ENCODE results near the gene CAMKK2. TPM values are rescaled to one million over a fixed set of nuclear protein-coding genes. Genes with fewer than 3 reads are reported as not detected.

The CAMKK2 gene
- total RNA-seq, 2 experiments from 2014 or later = 32.2 to 32.7 TPM

DNA sequence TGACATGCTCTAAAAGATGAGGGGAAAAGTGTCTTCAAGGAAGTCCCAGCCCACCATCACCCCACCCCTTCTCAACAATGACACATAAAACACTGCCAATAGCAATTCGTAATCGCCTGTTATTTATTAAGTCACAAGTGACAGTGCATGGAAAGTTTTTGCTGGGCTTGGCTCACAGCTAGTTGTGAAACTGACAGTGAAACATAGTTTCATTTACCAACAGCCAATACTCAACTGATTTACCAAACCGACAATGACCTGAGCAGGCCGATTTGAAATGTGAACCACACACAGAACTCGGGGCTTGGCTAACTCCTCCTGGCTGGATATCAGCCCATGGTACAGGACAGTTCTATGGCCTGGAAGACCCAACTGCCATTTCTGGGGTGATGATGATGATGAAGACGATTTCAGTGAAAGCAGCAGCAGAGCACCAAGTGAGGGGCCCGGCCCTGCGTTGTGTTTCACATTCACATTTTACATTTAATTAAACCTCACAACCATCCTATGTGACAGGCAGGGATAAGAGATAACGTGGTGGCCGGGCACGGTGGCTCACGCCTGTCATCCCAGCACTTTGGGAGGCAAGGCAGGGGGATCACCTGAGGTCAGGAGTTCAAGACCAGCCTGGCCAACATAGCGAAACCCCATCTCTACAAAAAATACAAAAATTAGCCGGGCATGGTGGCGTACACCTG, 42.7 kb downstream of the CAMKK2 start:
- Mint-ChIP-seq H3K27me3 (ENCODE audit: low read depth) (no peaks in the 10 kb centered on the region), H3K4me1 (ENCODE audit: low read depth) (no peaks in the 10 kb centered on the region), H3K36me3 (ENCODE audit: low read depth) (peaks cover 53% of the 10 kb centered on the region), H3K9me3 (ENCODE audit: insufficient read depth) (no peaks in the 10 kb centered on the region), H3K27ac (no peak overlapping the region), H3K4me3 (no peak overlapping the region)
- CTCF ChIA-PET = no interaction called here
- no peak for ATAC-seq
- DNase-seq = no peak
- POLR2A ChIA-PET = no interaction called here

DNA sequence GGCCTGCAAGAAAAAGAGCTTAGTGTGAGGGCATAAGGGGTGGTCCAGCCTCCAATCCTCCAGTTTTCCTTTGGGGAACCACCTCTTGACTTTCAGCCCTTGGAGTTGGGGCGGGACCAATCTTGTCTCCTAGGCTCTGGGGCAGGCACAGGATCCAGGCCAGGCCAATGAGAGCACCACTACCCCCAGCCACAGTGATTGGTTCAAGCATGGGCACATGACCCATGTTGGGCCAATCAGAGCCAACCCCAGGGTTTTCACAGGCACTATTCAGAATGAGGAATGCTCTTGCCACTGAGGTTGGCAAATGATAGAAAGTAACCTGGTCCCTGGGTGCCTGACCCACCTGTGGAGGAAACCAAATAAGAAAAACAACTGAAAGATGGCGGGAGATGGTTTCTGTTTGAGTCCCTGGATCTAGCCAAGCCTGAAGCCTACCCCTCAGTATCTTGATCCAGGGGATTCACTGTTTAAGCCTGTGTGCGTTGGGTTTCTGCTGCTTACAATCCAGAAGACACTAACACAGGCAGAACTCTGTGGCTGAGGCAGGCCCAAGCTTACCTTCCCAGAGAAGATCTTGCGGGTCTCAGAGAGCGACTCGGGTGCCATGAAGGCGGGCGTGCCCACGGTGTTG, 43.7 kb downstream of the CAMKK2 start:
- POLR2A ChIA-PET = interaction anchor here (0.7 kb wide), 1 partner anchor 75 kb away, joined by 3 read pairs; no protein-coding TSS in a partner anchor
- H3K9me3 Mint-ChIP-seq (ENCODE audit: insufficient read depth) = no peaks in the 10 kb centered on the region
- no peak overlapping the region for H3K27ac Mint-ChIP-seq
- no peaks in the 10 kb centered on the region for H3K27me3 Mint-ChIP-seq (ENCODE audit: low read depth)
- no peak overlapping the region for H3K4me3 Mint-ChIP-seq
- CTCF ChIA-PET = no interaction called here
- peaks cover 50% of the 10 kb centered on the region for H3K36me3 Mint-ChIP-seq (ENCODE audit: low read depth)
- H3K4me1 Mint-ChIP-seq (ENCODE audit: low read depth) = no peaks in the 10 kb centered on the region
- no peak for DNase-seq
- ATAC-seq = no peak

DNA sequence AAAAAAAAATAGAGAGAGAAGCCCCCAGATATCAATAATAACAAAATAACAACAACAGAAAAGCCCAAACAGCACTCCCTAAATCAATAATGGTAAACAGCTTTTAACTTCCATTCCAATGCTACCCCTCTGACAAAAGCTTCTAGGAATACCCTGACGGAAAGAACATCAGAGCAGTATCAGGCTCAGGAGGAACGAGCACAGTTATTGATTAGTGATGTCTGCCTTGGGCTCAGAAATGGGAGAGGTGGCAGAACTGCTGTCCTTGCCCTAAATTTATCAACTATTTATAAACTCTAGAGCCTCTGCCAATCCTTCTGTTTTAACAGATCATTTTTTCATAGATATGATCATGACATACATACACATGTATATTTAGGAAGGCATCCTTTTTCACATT, 44.7 kb downstream of the CAMKK2 start:
- Mint-ChIP-seq H3K4me3 (no peak overlapping the region), H3K27ac (no peak overlapping the region), H3K36me3 (ENCODE audit: low read depth) (peaks cover 49% of the 10 kb centered on the region), H3K9me3 (ENCODE audit: insufficient read depth) (no peaks in the 10 kb centered on the region), H3K4me1 (ENCODE audit: low read depth) (no peaks in the 10 kb centered on the region), H3K27me3 (ENCODE audit: low read depth) (no peaks in the 10 kb centered on the region)
- CTCF ChIA-PET = interaction anchor here (1.2 to 1.4 kb wide), 2 partner anchors 21 to 192 kb away, joined by 3 to 4 read pairs; no protein-coding TSS in a partner anchor
- DNase-seq (no peak), ATAC-seq (no peak)
- POLR2A ChIA-PET = interaction anchor here (0.6 to 1.6 kb wide), 3 partner anchors 12 to 171 kb away, joined by 3 to 7 read pairs (median 4); no protein-coding TSS in a partner anchor

DNA sequence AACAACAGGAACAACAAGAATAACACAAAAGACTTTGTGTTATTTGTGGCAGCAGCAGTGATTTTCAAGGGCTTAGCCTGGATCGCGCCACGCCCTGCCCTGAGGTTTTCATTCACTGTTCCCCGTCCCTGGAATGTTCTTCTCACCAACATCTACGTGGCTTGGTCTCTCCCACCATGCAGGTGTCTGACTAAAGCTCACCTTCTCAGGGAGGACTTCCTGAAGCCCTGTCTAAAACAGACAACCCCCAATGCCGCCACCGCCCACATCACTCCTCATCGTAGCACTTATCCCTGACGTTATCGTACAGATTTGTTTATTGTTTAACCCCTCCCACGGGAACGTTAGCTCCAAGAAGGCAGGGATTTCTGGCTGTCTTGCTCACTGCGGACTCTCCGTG, 46.1 kb downstream of the CAMKK2 start:
- no peaks in the 10 kb centered on the region for H3K4me1 Mint-ChIP-seq (ENCODE audit: low read depth)
- H3K36me3 Mint-ChIP-seq (ENCODE audit: low read depth) = peaks cover 40% of the 10 kb centered on the region
- no peak overlapping the region for H3K27ac Mint-ChIP-seq
- ChIA-PET POLR2A (interaction anchor here (1.6 kb wide), 1 partner anchor 11 kb away, joined by 7 read pairs; no protein-coding TSS in a partner anchor), CTCF (no interaction called here)
- H3K9me3 Mint-ChIP-seq (ENCODE audit: insufficient read depth) = no peaks in the 10 kb centered on the region
- no peak overlapping the region for H3K4me3 Mint-ChIP-seq
- ATAC-seq = no peak
- no peak for DNase-seq
- no peaks in the 10 kb centered on the region for H3K27me3 Mint-ChIP-seq (ENCODE audit: low read depth)

DNA sequence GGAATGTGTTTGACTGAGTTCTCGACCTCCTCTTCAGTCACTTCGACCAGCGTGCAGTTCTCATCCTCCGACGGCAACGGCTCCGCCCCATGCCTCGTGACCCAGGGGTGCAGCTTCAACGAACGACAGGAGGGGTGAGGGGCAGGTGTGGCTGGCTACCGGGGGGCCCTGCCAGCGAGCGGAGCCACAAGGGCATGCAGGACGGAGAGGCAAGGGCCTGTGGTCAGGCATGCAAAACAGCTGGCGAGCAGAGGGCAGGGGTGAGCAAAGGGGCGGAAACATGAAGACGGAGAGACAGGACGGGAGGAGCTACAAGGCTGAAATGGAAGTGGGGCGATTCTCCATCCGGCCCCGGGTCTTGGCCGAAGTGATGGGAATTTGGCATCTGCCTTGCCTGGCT, 47.9 kb downstream of the CAMKK2 start:
- ChIA-PET CTCF (no interaction called here), POLR2A (interaction anchor here (1.3 kb wide), 2 partner anchors 8 to 9 kb away, joined by 3 to 5 read pairs; no protein-coding TSS in a partner anchor)
- no peak for DNase-seq
- Mint-ChIP-seq H3K36me3 (ENCODE audit: low read depth) (peaks cover 28% of the 10 kb centered on the region), H3K27me3 (ENCODE audit: low read depth) (no peaks in the 10 kb centered on the region), H3K27ac (no peak overlapping the region), H3K4me1 (ENCODE audit: low read depth) (no peaks in the 10 kb centered on the region), H3K9me3 (ENCODE audit: insufficient read depth) (no peaks in the 10 kb centered on the region), H3K4me3 (no peak overlapping the region)
- ATAC-seq = no peak

DNA sequence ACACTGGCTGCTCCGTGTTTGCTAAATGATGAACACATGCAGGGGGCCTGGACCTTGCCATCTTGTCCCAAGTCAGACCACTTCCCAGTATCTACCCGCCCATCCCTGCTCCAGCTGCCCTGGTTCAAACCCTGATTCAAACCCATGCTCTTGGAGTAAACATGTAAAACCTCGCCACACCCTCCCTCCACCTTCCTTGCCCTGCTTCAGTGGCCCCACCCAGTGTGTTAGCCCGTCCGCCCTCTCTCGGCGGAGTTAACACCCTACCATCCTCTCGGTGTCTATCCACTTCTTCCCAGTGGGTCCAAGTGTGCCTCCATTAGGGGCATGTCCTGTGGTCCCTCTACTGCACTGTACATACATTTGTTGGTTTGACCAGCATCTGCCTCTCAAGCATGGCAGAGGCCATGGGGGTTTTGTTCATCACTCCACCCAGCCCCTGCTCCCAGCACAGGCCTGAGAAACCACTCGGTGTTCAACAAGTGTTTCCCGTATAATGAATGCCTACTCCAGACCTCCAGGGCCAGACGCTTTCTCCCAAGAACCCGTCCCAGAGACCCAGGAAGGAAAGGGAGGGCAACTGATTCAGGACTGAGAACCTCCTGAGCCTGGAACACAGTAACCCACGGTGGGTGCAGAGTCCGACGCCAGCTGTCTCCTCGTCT, 49.5 kb downstream of the CAMKK2 start:
- ATAC-seq (no peak), DNase-seq (no peak)
- H3K4me3 Mint-ChIP-seq = no peak overlapping the region
- CTCF ChIA-PET = no interaction called here
- no peaks in the 10 kb centered on the region for H3K9me3 Mint-ChIP-seq (ENCODE audit: insufficient read depth)
- no peaks in the 10 kb centered on the region for H3K27me3 Mint-ChIP-seq (ENCODE audit: low read depth)
- H3K27ac Mint-ChIP-seq = peak overlapping the region; percentile 6
- no peaks in the 10 kb centered on the region for H3K4me1 Mint-ChIP-seq (ENCODE audit: low read depth)
- peaks cover 21% of the 10 kb centered on the region for H3K36me3 Mint-ChIP-seq (ENCODE audit: low read depth)
- POLR2A ChIA-PET = interaction anchor here (1.3 kb wide), 1 partner anchor 8 kb away, joined by 5 read pairs; no protein-coding TSS in a partner anchor

DNA sequence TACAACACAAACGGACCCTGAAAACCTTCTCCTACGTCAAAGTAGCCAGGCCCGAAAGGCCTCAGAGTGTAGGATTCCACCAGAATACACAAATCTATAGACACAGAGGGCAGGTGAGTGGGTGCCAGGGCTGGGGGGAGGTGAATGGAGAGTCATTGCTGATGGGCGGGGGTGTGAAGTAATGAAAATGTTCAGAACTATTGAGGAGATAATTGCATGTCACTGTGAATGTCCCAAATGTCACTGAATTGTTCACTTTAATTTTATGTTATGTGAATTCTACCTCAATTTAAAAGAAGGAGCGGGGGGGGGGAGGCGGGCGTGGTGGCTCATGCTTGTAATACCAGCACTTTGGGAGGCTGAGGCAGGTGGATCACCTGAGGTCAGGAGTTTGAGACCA, 50.6 kb downstream of the CAMKK2 start:
- peaks cover 10% of the 10 kb centered on the region for H3K4me1 Mint-ChIP-seq (ENCODE audit: low read depth)
- ChIA-PET POLR2A (no interaction called here), CTCF (no interaction called here)
- H3K36me3 Mint-ChIP-seq (ENCODE audit: low read depth) = peaks cover 22% of the 10 kb centered on the region
- H3K27me3 Mint-ChIP-seq (ENCODE audit: low read depth) = no peaks in the 10 kb centered on the region
- no peak for ATAC-seq
- no peak overlapping the region for H3K4me3 Mint-ChIP-seq
- no peak for DNase-seq
- H3K9me3 Mint-ChIP-seq (ENCODE audit: insufficient read depth) = no peaks in the 10 kb centered on the region
- no peak overlapping the region for H3K27ac Mint-ChIP-seq

DNA sequence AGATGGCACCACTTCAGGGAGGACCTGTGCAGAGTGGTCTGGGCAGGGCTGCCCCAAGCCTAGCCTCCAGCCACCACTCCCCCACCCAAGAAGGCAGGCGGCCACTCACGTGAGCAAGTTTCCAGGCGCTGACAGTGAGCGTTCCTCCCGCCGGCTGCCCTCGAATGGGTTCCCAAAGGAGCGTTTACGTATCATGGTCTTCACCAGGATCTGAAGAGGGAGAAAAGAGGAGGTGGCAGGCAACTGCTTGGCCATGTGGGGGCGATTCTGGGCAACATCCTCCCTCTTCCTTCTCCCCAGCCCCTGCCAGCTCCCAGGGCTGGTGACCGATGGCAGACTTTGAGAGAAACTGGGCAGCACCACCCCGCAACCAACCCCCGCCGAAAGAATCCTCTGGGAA, 51.5 kb downstream of the CAMKK2 start:
- no peak overlapping the region for H3K27ac Mint-ChIP-seq
- DNase-seq (no peak), ATAC-seq (no peak)
- peaks cover 19% of the 10 kb centered on the region for H3K4me1 Mint-ChIP-seq (ENCODE audit: low read depth)
- POLR2A ChIA-PET = no interaction called here
- CTCF ChIA-PET = no interaction called here
- no peak overlapping the region for H3K4me3 Mint-ChIP-seq
- peaks cover 29% of the 10 kb centered on the region for H3K36me3 Mint-ChIP-seq (ENCODE audit: low read depth)
- H3K27me3 Mint-ChIP-seq (ENCODE audit: low read depth) = no peaks in the 10 kb centered on the region
- H3K9me3 Mint-ChIP-seq (ENCODE audit: insufficient read depth) = no peaks in the 10 kb centered on the region

DNA sequence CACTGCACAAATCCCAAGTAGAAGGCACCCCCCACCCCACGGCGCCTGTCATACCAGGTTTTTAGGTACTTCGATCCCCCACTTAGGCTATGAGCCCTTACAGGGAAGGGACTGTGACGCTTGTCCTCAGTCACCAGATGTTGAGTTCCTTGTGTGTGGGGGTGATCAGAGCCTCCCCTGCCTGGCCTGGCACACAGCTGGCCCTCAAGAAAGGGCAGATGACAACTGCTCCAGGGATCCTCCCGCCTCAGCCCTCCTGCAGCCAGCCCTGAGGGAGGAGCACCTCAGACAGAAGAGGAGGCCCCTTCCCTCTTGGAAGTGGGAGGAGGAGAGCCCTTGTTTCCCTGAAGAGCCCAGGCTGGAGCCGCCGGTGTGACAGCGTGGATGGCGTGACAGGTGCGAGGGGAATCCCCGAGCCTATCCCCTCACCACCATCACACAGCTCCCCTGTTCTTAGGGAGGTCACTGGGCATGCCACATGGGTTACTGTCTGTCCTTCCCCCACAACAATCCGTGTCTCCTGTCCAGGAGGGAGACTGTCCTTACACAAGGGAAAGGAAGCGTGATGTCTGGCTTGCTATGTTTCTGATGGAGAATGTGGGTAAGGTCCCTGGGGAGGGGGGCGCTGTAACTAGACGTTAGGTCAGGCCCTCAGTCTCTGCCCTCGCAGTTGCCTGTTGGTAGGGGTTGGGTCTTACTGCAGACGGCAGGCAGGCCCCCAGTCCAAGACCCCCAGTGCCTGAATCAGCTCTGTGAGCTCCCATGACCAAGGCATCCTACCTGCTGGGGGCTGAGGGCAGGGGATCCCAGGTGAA, 55.1 kb downstream of the CAMKK2 start:
- H3K9me3 Mint-ChIP-seq (ENCODE audit: insufficient read depth) = no peaks in the 10 kb centered on the region
- H3K4me3 Mint-ChIP-seq = peak overlapping the region; percentile 68
- H3K27ac Mint-ChIP-seq = peak overlapping the region; percentile 96
- ChIA-PET POLR2A (interaction anchor here (1.2 to 1.7 kb wide), 2 partner anchors 17 to 96 kb away, joined by 4 to 8 read pairs; no protein-coding TSS in a partner anchor), CTCF (interaction anchor here (3.2 kb wide), 1 partner anchor 11 kb away, joined by 45 read pairs; no protein-coding TSS in a partner anchor)
- H3K36me3 Mint-ChIP-seq (ENCODE audit: low read depth) = peaks cover 45% of the 10 kb centered on the region
- no peaks in the 10 kb centered on the region for H3K27me3 Mint-ChIP-seq (ENCODE audit: low read depth)
- ATAC-seq (no peak), DNase-seq (no peak)
- H3K4me1 Mint-ChIP-seq (ENCODE audit: low read depth) = peaks cover 44% of the 10 kb centered on the region

DNA sequence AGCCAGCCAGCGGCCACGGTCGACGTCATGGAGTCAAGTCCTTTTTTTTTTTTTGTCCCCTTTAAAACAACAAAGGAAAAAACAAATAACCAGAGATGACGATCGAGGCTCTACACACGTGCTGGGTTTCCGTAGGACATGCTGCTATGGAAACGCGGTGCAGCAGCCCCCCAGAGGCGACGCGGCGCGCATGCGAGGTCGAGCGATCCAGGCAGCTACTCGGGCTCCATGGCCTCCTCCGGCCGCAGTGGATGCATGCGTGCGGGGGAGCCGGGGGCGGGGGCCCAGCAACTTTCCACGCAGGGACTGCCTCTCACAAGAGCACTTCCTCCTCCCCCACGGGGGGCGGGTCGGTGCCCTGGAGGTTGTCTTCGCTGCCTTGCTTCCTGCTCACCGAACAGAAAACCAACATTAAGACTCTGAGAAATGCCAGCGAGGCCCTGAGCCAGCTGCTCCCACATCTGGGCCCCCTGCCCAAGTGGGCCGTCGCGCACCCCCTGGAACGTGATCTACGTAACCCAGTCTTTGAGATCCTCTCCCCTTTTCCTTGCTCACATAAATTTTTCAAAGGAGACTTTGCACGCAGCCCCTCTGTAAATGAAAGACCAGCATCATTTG, 55.9 kb downstream of the CAMKK2 start:
- peak; percentile 90 for ATAC-seq
- ChIA-PET POLR2A (interaction anchor here (0.8 to 2.1 kb wide), 4 partner anchors 9 to 95 kb away, joined by 3 to 8 read pairs (median 6); no protein-coding TSS in a partner anchor), CTCF (interaction anchor here (1.4 to 3.2 kb wide), 4 partner anchors 11 to 181 kb away, joined by 3 to 45 read pairs (median 14); no protein-coding TSS in a partner anchor)
- Mint-ChIP-seq H3K36me3 (ENCODE audit: low read depth) (peaks cover 51% of the 10 kb centered on the region), H3K27ac (peak overlapping the region; percentile 96), H3K27me3 (ENCODE audit: low read depth) (no peaks in the 10 kb centered on the region), H3K9me3 (ENCODE audit: insufficient read depth) (no peaks in the 10 kb centered on the region), H3K4me3 (peak overlapping the region; percentile 68), H3K4me1 (ENCODE audit: low read depth) (peaks cover 44% of the 10 kb centered on the region)
- peak; percentile 89 for DNase-seq

DNA sequence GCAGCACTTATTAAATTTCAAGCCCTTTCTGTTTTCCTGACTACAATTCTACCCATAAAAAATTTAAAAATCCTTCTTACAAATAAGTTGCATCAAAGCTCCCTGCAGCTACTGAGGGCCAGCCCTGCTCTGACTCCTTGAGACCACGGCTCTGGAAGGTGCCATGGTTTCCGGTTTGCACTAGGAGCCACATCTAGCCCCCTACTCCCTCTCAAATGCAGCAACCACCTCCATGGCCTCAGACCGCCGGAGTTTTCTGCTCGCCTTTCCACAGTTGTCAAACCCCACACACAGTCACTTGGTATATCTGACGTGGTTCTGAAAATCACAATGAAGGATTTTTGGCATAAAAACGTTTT, 56.5 kb downstream of the CAMKK2 start:
- ChIA-PET CTCF (interaction anchor here (0.9 to 3.2 kb wide), 10 partner anchors 10 to 180 kb away, joined by 3 to 45 read pairs (median 4); partner anchors contain the start of gene CAMKK2), POLR2A (interaction anchor here (0.8 to 2.1 kb wide), 7 partner anchors 8 to 95 kb away, joined by 3 to 8 read pairs (median 5); no protein-coding TSS in a partner anchor)
- Mint-ChIP-seq H3K4me3 (peak overlapping the region; percentile 68), H3K36me3 (ENCODE audit: low read depth) (peaks cover 56% of the 10 kb centered on the region), H3K9me3 (ENCODE audit: insufficient read depth) (no peaks in the 10 kb centered on the region), H3K27me3 (ENCODE audit: low read depth) (no peaks in the 10 kb centered on the region), H3K4me1 (ENCODE audit: low read depth) (peaks cover 44% of the 10 kb centered on the region), H3K27ac (peak overlapping the region; percentile 96)
- peak; percentile 22 for ATAC-seq
- DNase-seq = no peak
